K562 (cell line): ENCODE results near the gene PLEKHH2. TPM values are rescaled to one million over a fixed set of nuclear protein-coding genes. Genes with fewer than 3 reads are reported as not detected.
A peak's percentile ranks its signal among the peaks of the same experiment; 100 is the strongest.

Source experiments
- ATAC-seq: fragments of 200-7000 bp; cut with Tn5 transposase; 3 replicates; pipeline ENCODE4 v1.9.1; 2020; ENCODE audit warnings: moderate library complexity
- BruUV-seq: library from RNA; stranded (reverse); fragments of 400-500 nt; replicated peaks from 2 replicates; lab custom pipeline; 2021; lab: Mats Ljungman, UMichigan
- CTCF ChIA-PET: fragments of 300-600 bp; formaldehyde crosslinking; extraction: SDS; loops from one replicate; lab custom pipeline; 2021; ENCODE audit warnings: low intra/inter-chr PET ratio; lab: Yijun Ruan, JAX
- POLR2A ChIA-PET: fragments of 300-600, 350-650 bp; sonication (Branson Sonifier 250); formaldehyde crosslinking; extraction: SDS; loops from one replicate; lab custom pipeline; 2021; ENCODE audit warnings: antibody characterized with exemption, inconsistent platforms; lab: Yijun Ruan, JAX
- DNase-seq, 4 experiments: peaks; one replicate each; pipeline versions ENCODE4 v3.0.0 to v3.0.0-alpha.2; 2011 to 2018; ENCODE audit warnings: low spot score in 3 of 4, mixed read lengths in 3 of 4; ENCODE audit errors: extremely low read depth in 1 of 4
- FAIRE-seq: peaks from 2 replicates; lab custom pipeline; 2011; peaks lifted over from hg19 to GRCh38; lab: Jason Lieb, UNC
- H2AFZ ChIP-seq: 2 replicates; pipeline ENCODE4 v1.6.0; 2011; ENCODE audit warnings: low read depth, low read length, control low read depth, inconsistent platforms
- H3K27ac ChIP-seq: fragments of 200-600 bp; 3 replicates; pipeline ENCODE4 v1.8.0; 2011; ENCODE audit warnings: low read depth, mild to moderate bottlenecking, control low read depth, inconsistent platforms, low read length, moderate library complexity, mixed read lengths; ENCODE audit errors: extremely low read depth
- H3K27me3 ChIP-seq, 2 experiments: fragments of 300-600 bp in 1 of 2; 2 replicates in 1 of 2; 3 replicates in 1 of 2; pipeline versions ENCODE4 v1.6.0 to v1.8.0; 2011; ENCODE audit warnings: inconsistent platforms in 2 of 2, low read length in 2 of 2, mild to moderate bottlenecking in 1 of 2, mixed read lengths in 1 of 2, moderate library complexity in 1 of 2; ENCODE audit not compliant: control insufficient read depth in 2 of 2, insufficient read depth in 2 of 2
- H3K36me3 ChIP-seq: fragments of 300-600 bp; 3 replicates; pipeline ENCODE4 v1.8.0; 2011; ENCODE audit warnings: mild to moderate bottlenecking, low read length, inconsistent platforms; ENCODE audit not compliant: control insufficient read depth, insufficient read depth
- H3K4me1 ChIP-seq, 2 experiments: fragments of 200-600 bp in 1 of 2; replicated peaks in 1 of 2; 2 replicates in 1 of 2; 3 replicates in 1 of 2; pipeline versions ENCODE4 v1.5.1 to v1.8.0; 2011; ENCODE audit warnings: inconsistent platforms in 2 of 2, low read length in 2 of 2, mild to moderate bottlenecking in 1 of 2, mixed read lengths in 1 of 2, moderate library complexity in 1 of 2; ENCODE audit not compliant: control insufficient read depth in 2 of 2, insufficient read depth in 2 of 2
- H3K4me2 ChIP-seq: 2 replicates; pipeline ENCODE4 v1.6.1; 2011; ENCODE audit warnings: low read length, control low read depth, inconsistent platforms, mixed read lengths; ENCODE audit not compliant: insufficient read depth
- H3K4me3 ChIP-seq: fragments of 200-600 bp; sonication (generic), shearing (Covaris generic); 2 replicates; pipeline ENCODE4 v1.5.1; 2016; ENCODE audit warnings: control low read depth, inconsistent platforms
- H3K79me2 ChIP-seq: fragments of 200-600 bp; 3 replicates; pipeline ENCODE4 v1.8.0; 2011; ENCODE audit warnings: low read length, inconsistent platforms; ENCODE audit not compliant: control insufficient read depth, insufficient read depth
- H3K9ac ChIP-seq, 2 experiments: 2 replicates each; pipeline versions ENCODE4 v1.6.0 to v1.6.1; 2011; ENCODE audit warnings: low read depth in 2 of 2, low read length in 2 of 2, control low read depth in 1 of 2, inconsistent platforms in 1 of 2, mild to moderate bottlenecking in 1 of 2, mixed read lengths in 1 of 2; ENCODE audit not compliant: insufficient read depth in 1 of 2
- H3K9me1 ChIP-seq: one replicate; pipeline ENCODE4 v1.6.0; 2011; ENCODE audit warnings: inconsistent platforms, mild to moderate bottlenecking, low read length, moderate library complexity; ENCODE audit not compliant: control insufficient read depth, insufficient read depth
- H3K9me3 ChIP-seq: replicated peaks from 2 replicates; pipeline ENCODE4 v1.5.1; 2011; ENCODE audit warnings: low read depth, low read length, inconsistent platforms; ENCODE audit not compliant: control insufficient read depth, insufficient read depth
- H4K20me1 ChIP-seq: replicated peaks from 2 replicates; pipeline ENCODE4 v1.6.1; 2011; ENCODE audit warnings: low read length, inconsistent platforms, mixed read lengths; ENCODE audit not compliant: control insufficient read depth, insufficient read depth
- ELF2 ChIP-seq: fragments of 250-450 bp; sonication (Bioruptor Pico); IDR thresholded peaks from 2 replicates; pipeline ENCODE4 v1.5.0; 2021; ENCODE audit warnings: mild to moderate bottlenecking
- FOSL1 ChIP-seq: fragments of 200-800 bp; sonication (Bioruptor generic); conservative IDR thresholded peaks from 2 replicates; pipeline ENCODE4 v1.6.1; 2016; ENCODE audit warnings: missing genetic modification characterization, missing compliant biosample characterization
- HES1 ChIP-seq: fragments of 450-650 bp; IDR thresholded peaks from 2 replicates; pipeline ENCODE4 v1.6.1; 2016; ENCODE audit warnings: low read depth, mild to moderate bottlenecking, moderate library complexity
- JUND ChIP-seq, 2 experiments: IDR thresholded peaks; 2 replicates in 1 of 2; 3 replicates in 1 of 2; pipeline ENCODE4 v1.6.1; 2011; ENCODE audit warnings: borderline replicate concordance in 2 of 2, low read depth in 2 of 2, low read length in 2 of 2, improper control_type of control experiment in 1 of 2, missing biosample characterization in 1 of 2, missing genetic modification characterization in 1 of 2, missing genetic modification reagents in 1 of 2
- NRF1 ChIP-seq, 2 experiments: fragments of 450-650 bp; IDR thresholded peaks in 1 of 2; conservative IDR thresholded peaks in 1 of 2; 2 replicates each; pipeline ENCODE4 v1.6.1; 2014; ENCODE audit warnings: mild to moderate bottlenecking in 2 of 2
- RB1 ChIP-seq: fragments of 450-650 bp; IDR thresholded peaks from 2 replicates; pipeline ENCODE4 v1.6.1; 2017; ENCODE audit warnings: low read depth, mild to moderate bottlenecking
- RBM39 ChIP-seq: fragments of 200-400 bp; formaldehyde crosslinking; optimal IDR thresholded peaks from 2 replicates; pipeline ENCODE3; 2018; ENCODE audit warnings: low read depth, low read length
- SMARCC2 ChIP-seq: fragments of 450-650 bp; IDR thresholded peaks from 2 replicates; pipeline ENCODE4 v1.6.1; 2017; ENCODE audit warnings: antibody characterized with exemption, moderate library complexity, mild to moderate bottlenecking, low read depth
- SNIP1 ChIP-seq: fragments of 450-650 bp; IDR thresholded peaks from 2 replicates; pipeline ENCODE4 v1.7.1; 2017; ENCODE audit warnings: low read depth, mild to moderate bottlenecking
- ZFP1 ChIP-seq: fragments of 450-650 bp; formaldehyde crosslinking; IDR thresholded peaks from 2 replicates; pipeline ENCODE4 v1.4.0; 2020; ENCODE audit warnings: mild to moderate bottlenecking, mixed read lengths
- ZNF23 ChIP-seq: fragments of 250-450 bp; sonication (Bioruptor Pico); IDR thresholded peaks from 2 replicates; pipeline ENCODE4 v1.4.0; 2020; ENCODE audit warnings: mild to moderate bottlenecking
- ZNF384 ChIP-seq: IDR thresholded peaks from 2 replicates; pipeline ENCODE4 v1.6.1; 2012; ENCODE audit warnings: low read depth, low read length, improper control_type of control experiment
- ZNF436 ChIP-seq: fragments of 250-450, 450-650 bp; sonication (Bioruptor Pico); formaldehyde crosslinking; IDR thresholded peaks from 2 replicates; pipeline ENCODE4 v1.7.0; 2020; ENCODE audit warnings: mild to moderate bottlenecking
- ZNF79 ChIP-seq: fragments of 250-450 bp; sonication (Bioruptor Pico); IDR thresholded peaks from 2 replicates; pipeline ENCODE4 v1.4.0; 2020; ENCODE audit warnings: low read depth, mild to moderate bottlenecking, moderate library complexity
- WGBS: fragments of 100-300 bp; shearing (Covaris generic); methylation state at CpG from one replicate; pipeline ENCODE4 v1.1.6; 2016; ENCODE audit warnings: low coverage, mixed read lengths; ENCODE audit not compliant: insufficient coverage; ENCODE audit errors: missing lambda C conversion rate; 5-methylcytosine and 5-hydroxymethylcytosine counted together
- in situ Hi-C: fragments of 300-500 bp; cut with MboI; formaldehyde crosslinking; loops from 4 replicates; pipeline ENCODE4 v1.15.0; 2018; ENCODE audit warnings: inconsistent platforms, mixed read lengths
- intact Hi-C: fragments of 100-400 bp; cut with micrococcal nuclease; formaldehyde crosslinking; loops from 2 replicates; pipeline ENCODE4 v1.14.2; 2022
- polyA plus RNA-seq, 8 experiments: library from polyadenylated mRNA; depleted of rRNA in 4 of 8; stranded (reverse) in 5 of 8; unstranded in 3 of 8; fragments of >200 nt; fragmentation: Nextera tagmentation in 2 of 8; fragmentation: Illumina TruSeq in 1 of 8; extraction: Ambion mirVana in 2 of 8; extraction: Trizol in 1 of 8; gene quantifications; 2 replicates each; pipeline versions ENCODE4 v1.2.1 to v1.2.3, GENCODE V29; 2011 to 2014; ENCODE audit warnings: inconsistent platforms in 1 of 8, missing spikeins in 1 of 8
- total RNA-seq, 7 experiments: library from RNA; depleted of rRNA in 6 of 7; stranded (reverse); fragments of >200 nt in 6 of 7; fragmentation: Illumina TruSeq in 2 of 7; extraction: Trizol in 2 of 7; gene quantifications; 2 replicates each; pipeline versions ENCODE4 v1.2.1 to v1.2.3, GENCODE V29; 2011 to 2021; ENCODE audit warnings: low replicate concordance in 1 of 7
- TF ChIP-seq, protein P1 (sequence below): fragments of 250-450 bp; sonication (Bioruptor Pico); IDR thresholded peaks from 2 replicates; pipeline ENCODE4 v1.5.0; 2022; ENCODE audit warnings: mild to moderate bottlenecking

The PLEKHH2 gene
- total and polyA plus RNA-seq, 9 of the 15 experiments (the other 6 are each of a cell fraction or from before 2014, with no cell fraction given): 0.77 to 13.5 (median 2.7) TPM

GRCh38 chr2:43707255-43708015 is 70.4 kb downstream of the PLEKHH2 start:
- Histone ChIP-seq H3K36me3 (no peaks in the 10 kb centered on the region), H3K27ac (peak overlapping the region; percentile 6; the same call in 1 of the 3 replicates), H3K9me1 (no peaks in the 10 kb centered on the region), H2AFZ (peak overlapping the region; percentile 82), H3K9me3 (no peaks in the 10 kb centered on the region), H3K4me2 (peak overlapping the region; percentile 2; the same call in 1 of the 2 replicates), H3K79me2 (no peaks in the 10 kb centered on the region), H3K27me3 (no peaks in the 10 kb centered on the region), H3K4me1 (peaks cover 0 to 2% of the 10 kb centered on the region in 2 experiments; a peak in 1 of 5 replicates), H3K9ac (no peak overlapping the region), H3K4me3 (no peak overlapping the region), H4K20me1 (no peaks in the 10 kb centered on the region)
- ChIA-PET CTCF (interaction anchor here (0.6 kb wide), 1 partner anchor 665 kb away, joined by 4 read pairs; no protein-coding TSS in a partner anchor), POLR2A (interaction anchor here (0.6 to 1.6 kb wide), 4 partner anchors 8 to 17 kb away, joined by 4 to 9 read pairs (median 4); no protein-coding TSS in a partner anchor)
- intact Hi-C loops: no loop called here
- 12% methylated on average over 7 of the region's 7 CpGs for WGBS
- no TSS peak for BruUV-seq
- FAIRE-seq (peak; percentile 44), ATAC-seq (peak; percentile 86), DNase-seq (peak; percentile 22 to 65 (median 44))
- in situ Hi-C loops: no loop called here
- TF ChIP-seq ZNF79 (CRISPR knock-in tag) (no peak), ZNF23 (CRISPR knock-in tag) (no peak), RB1 (no peak), NRF1 (conservative IDR thresholded peaks at IDR 0.05 in 1 of 2, IDR thresholded peaks at IDR 0.05 in 1 of 2) (peak; percentile 14 to 21; a peak in 1 of 4 replicates), RBM39 (no peak), FOSL1 (peak; percentile 89), JUND (IDR thresholded peaks at IDR 0.05; ENCODE audit: borderline replicate concordance, low read depth, low read length) (peak; percentile 93), JUND (tag; IDR thresholded peaks at IDR 0.05; ENCODE audit: borderline replicate concordance, low read depth, low read length) (peak; percentile 86; the same call in 1 of the 3 replicates), SNIP1 (no peak), ZNF436 (CRISPR knock-in tag) (no peak), SMARCC2 (no peak), HES1 (no peak), ZNF384 (no peak; the same call in 1 of the 2 replicates), ZFP1 (CRISPR knock-in tag) (no peak), ELF2 (CRISPR knock-in tag) (no peak)
- TF ChIP-seq, protein P1, sequence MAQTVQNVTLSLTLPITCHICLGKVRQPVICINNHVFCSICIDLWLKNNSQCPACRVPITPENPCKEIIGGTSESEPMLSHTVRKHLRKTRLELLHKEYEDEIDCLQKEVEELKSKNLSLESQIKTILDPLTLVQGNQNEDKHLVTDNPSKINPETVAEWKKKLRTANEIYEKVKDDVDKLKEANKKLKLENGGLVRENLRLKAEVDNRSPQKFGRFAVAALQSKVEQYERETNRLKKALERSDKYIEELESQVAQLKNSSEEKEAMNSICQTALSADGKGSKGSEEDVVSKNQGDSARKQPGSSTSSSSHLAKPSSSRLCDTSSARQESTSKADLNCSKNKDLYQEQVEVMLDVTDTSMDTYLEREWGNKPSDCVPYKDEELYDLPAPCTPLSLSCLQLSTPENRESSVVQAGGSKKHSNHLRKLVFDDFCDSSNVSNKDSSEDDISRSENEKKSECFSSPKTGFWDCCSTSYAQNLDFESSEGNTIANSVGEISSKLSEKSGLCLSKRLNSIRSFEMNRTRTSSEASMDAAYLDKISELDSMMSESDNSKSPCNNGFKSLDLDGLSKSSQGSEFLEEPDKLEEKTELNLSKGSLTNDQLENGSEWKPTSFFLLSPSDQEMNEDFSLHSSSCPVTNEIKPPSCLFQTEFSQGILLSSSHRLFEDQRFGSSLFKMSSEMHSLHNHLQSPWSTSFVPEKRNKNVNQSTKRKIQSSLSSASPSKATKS (CRISPR knock-in tag): no peak
